CD4-positive, alpha-beta T cell (primary cell): Measurements from ENCODE around the gene SNRNP70. TPM values are rescaled to one million over a fixed set of nuclear protein-coding genes. Genes with fewer than 3 reads are reported as not detected.

ENCODE experiments used
- ATAC-seq: fragments of 200-7000 bp; cut with Tn5 transposase; one replicate; pipeline ENCODE4 v1.10.0; 2022; ENCODE audit warnings: mild to moderate bottlenecking; ENCODE audit not compliant: poor library complexity
- CTCF ChIA-PET: fragments of 350-600 bp; sonication (Branson Sonifier 250); formaldehyde crosslinking; loops from one replicate; lab custom pipeline; 2021; ENCODE audit warnings: antibody characterized with exemption, inconsistent platforms; lab: Charles Lee
- POLR2A ChIA-PET: fragments of 350-600 bp; sonication (Branson Sonifier 250); formaldehyde crosslinking; loops from one replicate; lab custom pipeline; 2021; ENCODE audit warnings: antibody characterized with exemption, inconsistent platforms; lab: Charles Lee
- DNase-seq, 14 experiments: peaks; one replicate each; pipeline ENCODE4 v3.0.0-alpha.2; 2013 to 2020; ENCODE audit warnings: mixed read lengths in 2 of 14
- H3K27ac ChIP-seq, 2 donors: one replicate each; pipeline versions ENCODE4 v1.5.1 to v1.7.0; 2013; ENCODE audit warnings: low read length in 2 of 2, low read depth in 1 of 2, mild to moderate bottlenecking in 1 of 2
- H3K27me3 ChIP-seq, 2 experiments: 1 replicate in 1 of 2; 2 replicates in 1 of 2; pipeline versions ENCODE4 v1.6.1 to v1.7.0; 2013; ENCODE audit warnings: low read length in 2 of 2, control low read depth in 1 of 2, mild to moderate bottlenecking in 1 of 2, moderate library complexity in 1 of 2; ENCODE audit not compliant: insufficient read depth in 2 of 2, control insufficient read depth in 1 of 2
- H3K36me3 ChIP-seq: one replicate; pipeline ENCODE4 v1.6.1; 2013; ENCODE audit warnings: low read length, control low read depth; ENCODE audit not compliant: insufficient read depth
- H3K4me1 ChIP-seq: one replicate; pipeline ENCODE4 v1.6.1; 2013; ENCODE audit warnings: low read length, control low read depth; ENCODE audit not compliant: insufficient read depth
- H3K4me3 ChIP-seq: one replicate; pipeline ENCODE4 v1.5.1; 2013; ENCODE audit warnings: mild to moderate bottlenecking, low read length, moderate library complexity
- H3K9me3 ChIP-seq, 2 experiments: 1 replicate in 1 of 2; 2 replicates in 1 of 2; pipeline versions ENCODE4 v1.6.1 to v1.7.0; 2013; ENCODE audit warnings: low read length in 2 of 2, mild to moderate bottlenecking in 2 of 2, control low read depth in 1 of 2, moderate library complexity in 1 of 2; ENCODE audit not compliant: control insufficient read depth in 1 of 2, insufficient read depth in 1 of 2
- H3K27ac Mint-ChIP-seq: one replicate; pipeline ENCODE4 v1.8.0; 2020; ENCODE audit warnings: mixed read lengths
- H3K27me3 Mint-ChIP-seq: one replicate; pipeline ENCODE4 v1.8.0; 2021; ENCODE audit warnings: mixed read lengths
- H3K36me3 Mint-ChIP-seq: one replicate; pipeline ENCODE4 v1.8.0; 2021; ENCODE audit warnings: low read depth, mixed read lengths
- H3K4me1 Mint-ChIP-seq: one replicate; pipeline ENCODE4 v1.8.0; 2021; ENCODE audit warnings: low read depth, mixed read lengths
- H3K4me3 Mint-ChIP-seq: one replicate; pipeline ENCODE4 v1.8.0; 2020; ENCODE audit warnings: mild to moderate bottlenecking, mixed read lengths
- H3K9me3 Mint-ChIP-seq: one replicate; pipeline ENCODE4 v1.8.0; 2020; ENCODE audit warnings: mixed read lengths
- intact Hi-C, 2 experiments: fragments of 100-400 bp; cut with DNase I in 1 of 2; cut with micrococcal nuclease in 1 of 2; formaldehyde crosslinking; loops; one replicate each; pipeline versions ENCODE4 v1.15.1 to v1.9.0; 2023 to 2025; cut with DNase I, micrococcal nuclease
- total RNA-seq, 174 experiments: library from RNA in 2 of 174; stranded (reverse) in 2 of 174; gene quantifications; one replicate each; pipeline ENCODE4 v1.2.3 and lab custom pipeline; 2021 to 2026
- TF ChIP-seq, protein P1 (sequence below): fragments of 200-600 bp; IDR thresholded peaks from one replicate; pipeline ENCODE4 v1.8.0; 2022; ENCODE audit warnings: antibody characterized with exemption, mild to moderate bottlenecking

The SNRNP70 gene
- total RNA-seq, 2 experiments from 2014 or later, result 375 to 397 TPM

DNA sequence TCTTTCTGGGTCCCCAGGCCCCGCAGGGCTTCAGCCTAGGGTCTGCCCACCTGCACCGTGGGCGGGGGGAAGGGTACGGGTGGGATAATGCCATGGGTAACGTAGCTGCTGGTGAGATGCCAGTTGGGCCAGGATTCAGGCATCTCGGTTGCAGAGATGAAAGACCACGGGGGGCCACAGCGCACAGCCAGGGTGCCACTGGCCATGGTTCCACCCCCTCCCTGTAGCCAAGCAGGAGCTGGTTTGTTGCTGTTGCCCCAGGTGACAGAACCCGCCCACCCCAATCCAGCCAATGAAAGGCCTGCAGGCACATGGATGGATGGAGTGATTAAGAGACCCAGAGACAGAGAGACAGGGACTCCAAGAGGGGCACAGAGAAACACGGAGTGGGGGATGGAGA lies 26.7 kb upstream of the SNRNP70 start:
- TF ChIP-seq, protein P1, sequence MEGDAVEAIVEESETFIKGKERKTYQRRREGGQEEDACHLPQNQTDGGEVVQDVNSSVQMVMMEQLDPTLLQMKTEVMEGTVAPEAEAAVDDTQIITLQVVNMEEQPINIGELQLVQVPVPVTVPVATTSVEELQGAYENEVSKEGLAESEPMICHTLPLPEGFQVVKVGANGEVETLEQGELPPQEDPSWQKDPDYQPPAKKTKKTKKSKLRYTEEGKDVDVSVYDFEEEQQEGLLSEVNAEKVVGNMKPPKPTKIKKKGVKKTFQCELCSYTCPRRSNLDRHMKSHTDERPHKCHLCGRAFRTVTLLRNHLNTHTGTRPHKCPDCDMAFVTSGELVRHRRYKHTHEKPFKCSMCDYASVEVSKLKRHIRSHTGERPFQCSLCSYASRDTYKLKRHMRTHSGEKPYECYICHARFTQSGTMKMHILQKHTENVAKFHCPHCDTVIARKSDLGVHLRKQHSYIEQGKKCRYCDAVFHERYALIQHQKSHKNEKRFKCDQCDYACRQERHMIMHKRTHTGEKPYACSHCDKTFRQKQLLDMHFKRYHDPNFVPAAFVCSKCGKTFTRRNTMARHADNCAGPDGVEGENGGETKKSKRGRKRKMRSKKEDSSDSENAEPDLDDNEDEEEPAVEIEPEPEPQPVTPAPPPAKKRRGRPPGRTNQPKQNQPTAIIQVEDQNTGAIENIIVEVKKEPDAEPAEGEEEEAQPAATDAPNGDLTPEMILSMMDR, result no peak
- Histone ChIP-seq H3K4me3 (no peak overlapping the region), H3K9me3 (peaks cover 0 to 20% of the 10 kb centered on the region in 2 experiments), H3K4me1 (peaks cover 26% of the 10 kb centered on the region), H3K27ac (no peak overlapping the region), H3K27me3 (peaks cover 26 to 36% of the 10 kb centered on the region in 2 experiments), H3K36me3 (no peaks in the 10 kb centered on the region)
- H3K36me3 Mint-ChIP-seq, result no peaks in the 10 kb centered on the region
- CTCF ChIA-PET, result interaction anchor here (0.9 kb wide), 1 partner anchor 65 kb away, joined by 3 read pairs; the partner anchor contains the start of genes GYS1 and RUVBL2
- no peak overlapping the region for H3K27ac Mint-ChIP-seq
- POLR2A ChIA-PET, result interaction anchor here (1.5 to 2.1 kb wide), 2 partner anchors 13 to 65 kb away, joined by 3 to 4 read pairs; partner anchors contain the start of gene RUVBL2
- H3K4me3 Mint-ChIP-seq, result peak overlapping the region; percentile 89
- intact Hi-C loops, result loop anchor here in 1 of 2 experiments (5.0 kb wide), 1 partner anchor 41 kb away; the partner anchor contains the start of gene LHB
- DNase-seq (peak in 1 of 14 experiments; percentile 29), ATAC-seq (no peak)
- peaks cover 21% of the 10 kb centered on the region for H3K4me1 Mint-ChIP-seq
- no peaks in the 10 kb centered on the region for H3K9me3 Mint-ChIP-seq
- H3K27me3 Mint-ChIP-seq, result peaks cover 55% of the 10 kb centered on the region

DNA sequence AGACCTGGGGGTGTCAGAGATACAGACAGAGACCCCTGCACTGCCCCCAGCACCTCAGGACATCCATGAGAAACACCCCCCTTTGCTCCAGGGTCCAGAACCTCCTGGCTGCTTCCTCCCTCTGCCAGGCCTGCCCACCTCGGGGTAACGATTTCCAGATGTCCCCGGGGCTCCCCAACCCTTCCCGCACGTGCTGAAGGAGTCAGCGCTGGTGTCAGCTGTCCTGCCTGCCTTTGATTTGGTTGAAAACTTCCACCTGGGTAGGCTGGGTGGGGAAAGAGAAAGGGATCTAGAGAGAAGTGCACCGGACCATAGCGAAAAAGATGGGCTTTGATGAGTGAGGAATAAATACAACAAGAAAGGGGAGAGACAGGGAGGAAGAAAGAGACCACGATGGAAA lies 26.2 kb upstream of the SNRNP70 start:
- Mint-ChIP-seq H3K9me3 (no peaks in the 10 kb centered on the region), H3K4me3 (peak overlapping the region; percentile 27), H3K4me1 (peaks cover 21% of the 10 kb centered on the region), H3K27ac (no peak overlapping the region), H3K27me3 (peaks cover 60% of the 10 kb centered on the region), H3K36me3 (no peaks in the 10 kb centered on the region)
- ChIA-PET CTCF (no interaction called here), POLR2A (interaction anchor here (1.5 kb wide), 1 partner anchor 65 kb away, joined by 3 read pairs; the partner anchor contains the start of gene RUVBL2)
- H3K4me1 ChIP-seq, result peaks cover 27% of the 10 kb centered on the region
- intact Hi-C loops, result loop anchor here in 1 of 2 experiments (5.0 kb wide), 1 partner anchor 42 kb away; the partner anchor contains the start of gene LHB
- DNase-seq (no peak), ATAC-seq (no peak)
- H3K9me3 ChIP-seq, result peaks cover 0 to 20% of the 10 kb centered on the region in 2 experiments
- no peak overlapping the region for H3K27ac ChIP-seq
- H3K4me3 ChIP-seq, result no peak overlapping the region
- TF ChIP-seq, protein P1, result no peak
- peaks cover 28 to 37% of the 10 kb centered on the region in 2 experiments for H3K27me3 ChIP-seq
- no peaks in the 10 kb centered on the region for H3K36me3 ChIP-seq

DNA sequence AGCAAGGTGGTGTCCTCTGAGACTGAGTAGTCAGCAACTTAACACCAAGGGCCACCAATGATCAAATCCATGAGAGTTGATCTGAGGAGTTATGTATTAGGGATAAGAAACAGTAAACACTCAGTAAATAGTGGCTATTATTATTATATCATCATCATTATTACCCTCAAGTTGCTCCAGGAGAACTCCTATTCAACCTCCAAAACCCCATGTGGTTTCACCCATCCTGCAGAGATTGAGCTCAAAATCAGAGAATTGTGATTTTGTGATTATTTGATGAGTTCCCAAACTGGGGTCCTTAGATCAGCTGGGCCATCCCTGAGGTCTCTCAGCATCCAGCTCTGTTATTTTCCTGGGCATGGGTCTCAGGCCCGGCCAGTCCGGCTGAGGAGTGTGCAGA lies 24.3 kb upstream of the SNRNP70 start:
- POLR2A ChIA-PET, result no interaction called here
- Mint-ChIP-seq H3K4me3 (no peak overlapping the region), H3K27me3 (peaks cover 74% of the 10 kb centered on the region), H3K27ac (no peak overlapping the region), H3K4me1 (peaks cover 21% of the 10 kb centered on the region), H3K9me3 (no peaks in the 10 kb centered on the region), H3K36me3 (no peaks in the 10 kb centered on the region)
- TF ChIP-seq, protein P1, result no peak
- Histone ChIP-seq H3K9me3 (peaks cover 0 to 20% of the 10 kb centered on the region in 2 experiments), H3K36me3 (no peaks in the 10 kb centered on the region), H3K27ac (no peak overlapping the region), H3K27me3 (peaks cover 41 to 55% of the 10 kb centered on the region in 2 experiments), H3K4me1 (peaks cover 31% of the 10 kb centered on the region), H3K4me3 (no peak overlapping the region)
- CTCF ChIA-PET, result no interaction called here
- intact Hi-C loops, result no loop called here
- DNase-seq, result no peak
- ATAC-seq, result no peak
